WERI-Rb-1 (cell line): ENCODE results near the gene EVL.
"Not testable (repeated sequence)": the region's sequence is repeated elsewhere in the genome, so short reads cannot be mapped to it uniquely, and the experiment has no call there.

Experiments
- DNase-seq: peaks from one replicate; pipeline ENCODE4 v3.0.0-alpha.2; 2020
- H3K27ac ChIP-seq: fragments of 250-450 bp; sonication (Bioruptor Pico); 2 replicates; pipeline ENCODE4 v1.5.1; 2020; ENCODE audit warnings: mild to moderate bottlenecking, moderate library complexity
- H3K27me3 ChIP-seq: fragments of 250-450 bp; sonication (Bioruptor Pico); 2 replicates; pipeline ENCODE4 v1.5.1; 2021; ENCODE audit warnings: mild to moderate bottlenecking, low read depth, moderate library complexity; ENCODE audit not compliant: insufficient read depth, severe bottlenecking
- H3K36me3 ChIP-seq: fragments of 250-450 bp; sonication (Bioruptor Pico); 2 replicates; pipeline ENCODE4 v1.5.1; 2020; ENCODE audit warnings: mild to moderate bottlenecking, moderate library complexity
- H3K4me3 ChIP-seq: 2 replicates; pipeline ENCODE4 v1.5.1; 2011; ENCODE audit warnings: low read depth, mild to moderate bottlenecking, control low read depth, low read length
- H3K9me3 ChIP-seq: fragments of 250-450 bp; sonication (Bioruptor Pico); 2 replicates; pipeline ENCODE4 v1.5.1; 2021; ENCODE audit warnings: mild to moderate bottlenecking, moderate library complexity; ENCODE audit not compliant: severe bottlenecking
- CTCF ChIP-seq: IDR thresholded peaks from 2 replicates; pipeline ENCODE4 v1.5.1; 2011; ENCODE audit warnings: low read depth, mild to moderate bottlenecking, control low read depth, inconsistent platforms, low read length

EVL gene

DNA sequence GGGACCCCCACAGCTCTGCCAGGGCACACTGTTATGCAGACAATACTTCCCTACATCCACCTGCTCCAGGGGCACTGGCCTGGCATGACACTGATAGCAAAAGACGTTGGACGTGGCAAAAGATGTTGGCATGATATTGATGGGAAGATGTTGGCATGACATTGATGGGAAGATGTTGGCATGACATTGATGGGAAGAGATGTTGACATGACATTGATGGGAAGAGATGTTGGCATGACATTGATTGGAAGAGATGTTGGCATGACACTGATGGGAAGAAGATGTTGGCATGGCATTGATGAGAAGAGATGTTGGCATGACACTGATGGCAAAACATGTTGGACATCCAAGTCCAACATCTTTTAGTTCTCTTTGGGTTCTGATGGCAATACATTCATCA is 105.7 kb downstream of the EVL start:
- DNase-seq, result no peak
- no peaks in the 10 kb centered on the region for H3K27me3 ChIP-seq
- no peak overlapping the region for H3K4me3 ChIP-seq
- TF ChIP-seq CTCF, result no peak
- no peaks in the 10 kb centered on the region for H3K9me3 ChIP-seq
- H3K36me3 ChIP-seq, result no peaks in the 10 kb centered on the region
- no peak overlapping the region for H3K27ac ChIP-seq

DNA sequence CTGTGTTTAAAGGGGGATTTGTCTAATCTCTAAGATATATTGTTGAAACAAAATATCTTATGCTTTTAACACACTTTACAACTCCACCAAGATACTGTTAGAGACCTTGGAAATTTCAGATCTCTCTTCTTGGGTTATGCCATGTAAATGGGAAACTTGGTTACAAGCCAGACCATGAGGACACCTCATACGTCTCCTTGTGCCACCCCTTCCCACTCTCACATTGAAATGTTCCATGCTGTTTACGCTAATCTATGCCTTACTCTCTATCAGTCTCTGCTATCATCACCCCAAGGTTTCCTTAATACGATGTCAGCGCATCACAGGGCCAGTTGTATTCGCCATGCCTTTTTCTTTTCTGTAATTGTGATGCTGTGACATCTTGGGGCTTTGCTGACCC is 107.6 kb downstream of the EVL start:
- no peak for TF ChIP-seq CTCF
- Histone ChIP-seq H3K27ac (no peak overlapping the region), H3K36me3 (no peaks in the 10 kb centered on the region), H3K27me3 (no peaks in the 10 kb centered on the region), H3K4me3 (no peak overlapping the region), H3K9me3 (no peaks in the 10 kb centered on the region)
- DNase-seq, result no peak

GRCh38 chr14:100173353-100173752 is 108.1 kb downstream of the EVL start:
- H3K9me3 ChIP-seq, result no peaks in the 10 kb centered on the region
- no peaks in the 10 kb centered on the region for H3K27me3 ChIP-seq
- no peak for TF ChIP-seq CTCF
- H3K36me3 ChIP-seq, result no peaks in the 10 kb centered on the region
- no peak overlapping the region for H3K4me3 ChIP-seq
- H3K27ac ChIP-seq, result no peak overlapping the region
- no peak for DNase-seq

GRCh38 chr14:100176811-100177327 is 111.6 kb downstream of the EVL start:
- no peak overlapping the region for H3K27ac ChIP-seq
- H3K4me3 ChIP-seq, result no peak overlapping the region
- H3K36me3 ChIP-seq, result no peaks in the 10 kb centered on the region
- H3K9me3 ChIP-seq, result no peaks in the 10 kb centered on the region
- no peak for TF ChIP-seq CTCF
- no peaks in the 10 kb centered on the region for H3K27me3 ChIP-seq
- DNase-seq, result no peak

- Histone ChIP-seq H3K4me3 (no peak overlapping the region), H3K27ac (no peak overlapping the region), H3K9me3 (no peaks in the 10 kb centered on the region), H3K27me3 (no peaks in the 10 kb centered on the region), H3K36me3 (no peaks in the 10 kb centered on the region)
- TF ChIP-seq CTCF, result no peak
- DNase-seq, result no peak
Measured at GRCh38 chr14:100178691-100179090, 113.5 kb downstream of the EVL start.

- not testable (repeated sequence) for H3K9me3 ChIP-seq, H3K36me3 ChIP-seq, H3K27me3 ChIP-seq, H3K27ac ChIP-seq, H3K4me3 ChIP-seq, DNase-seq
Measured at GRCh38 chr14:100180671-100181070, 115.4 kb downstream of the EVL start.

DNA sequence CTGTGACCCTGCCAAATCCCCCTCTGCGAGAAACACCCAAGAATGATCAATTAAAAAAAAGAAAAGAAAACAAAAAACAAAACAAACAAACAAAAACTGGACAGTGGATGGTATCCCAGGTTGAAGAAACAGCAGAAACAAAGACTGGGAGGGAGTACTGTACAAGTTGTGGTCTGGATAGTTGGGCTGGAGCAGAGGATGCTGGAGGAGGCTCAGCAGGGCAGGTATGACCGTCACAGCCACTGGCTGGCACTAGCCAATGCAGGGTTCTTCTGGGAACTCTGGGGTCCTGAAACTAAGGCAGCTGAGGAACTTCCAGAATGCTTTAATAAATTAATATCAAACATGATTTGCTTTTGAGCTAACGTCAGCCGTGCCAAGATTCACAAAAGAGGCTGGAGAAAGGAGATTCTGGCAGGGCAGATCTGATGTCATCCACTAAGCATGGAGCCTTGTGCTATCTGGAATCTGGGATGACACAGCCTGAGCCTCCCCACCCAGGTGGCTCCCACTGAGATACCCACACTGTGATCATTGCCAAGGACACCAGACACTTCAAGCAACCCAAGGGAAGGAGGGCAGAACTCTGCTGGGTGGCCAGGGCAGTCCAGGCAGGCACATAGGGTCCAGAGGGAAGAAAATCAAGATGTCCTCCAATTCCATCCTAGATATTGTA is 116.8 kb downstream of the EVL start:
- not testable (repeated sequence) for H3K27ac ChIP-seq, H3K27me3 ChIP-seq, H3K4me3 ChIP-seq, DNase-seq, H3K36me3 ChIP-seq, H3K9me3 ChIP-seq
